Activated CD4-positive, alpha-beta T cell treated with anti-CD3 and anti-CD28 coated beads, Interleukin-2, amount 10 ng/mL, durations not matched to agents 24 days and 14 days (primary cell): ENCODE results near the gene FCGR3B. TPM values are rescaled to one million over a fixed set of nuclear protein-coding genes. Genes with fewer than 3 reads are reported as not detected.
"Not testable (repeated sequence)": the region's sequence is repeated elsewhere in the genome, so short reads cannot be mapped to it uniquely, and the experiment has no call there.

Source experiments
- DNase-seq: peaks from one replicate; pipeline ENCODE4 v3.0.0; 2022
- H3K27ac Mint-ChIP-seq: one replicate; pipeline ENCODE4 v1.8.0; 2022; ENCODE audit warnings: mild to moderate bottlenecking, mixed read lengths
- H3K27me3 Mint-ChIP-seq: one replicate; pipeline ENCODE4 v1.8.0; 2022; ENCODE audit warnings: mixed read lengths
- H3K36me3 Mint-ChIP-seq: one replicate; pipeline ENCODE4 v1.8.0; 2022; ENCODE audit warnings: low read depth, mild to moderate bottlenecking, mixed read lengths
- H3K4me1 Mint-ChIP-seq: one replicate; pipeline ENCODE4 v1.8.0; 2021; ENCODE audit warnings: mixed read lengths
- H3K4me3 Mint-ChIP-seq: one replicate; pipeline ENCODE4 v1.8.0; 2022; ENCODE audit warnings: mild to moderate bottlenecking, moderate library complexity, mixed read lengths
- H3K9me3 Mint-ChIP-seq: one replicate; pipeline ENCODE4 v1.8.0; 2021; ENCODE audit warnings: mixed read lengths
- intact Hi-C: fragments of 100-400 bp; cut with micrococcal nuclease; formaldehyde crosslinking; loops from one replicate; pipeline ENCODE4 v1.15.1; 2023
- total RNA-seq: library from RNA; stranded (reverse); gene quantifications from 2 replicates; pipeline ENCODE4 v1.2.3, GENCODE V29; 2022

FCGR3B gene
- total RNA-seq, 1 donor from 2014 or later = not detected

GRCh38 chr1:161653971-161654370 is 23.0 kb upstream of the FCGR3B start:
- H3K9me3 Mint-ChIP-seq, intact Hi-C loops: not testable (repeated sequence)

GRCh38 chr1:161653541-161653940 is 22.6 kb upstream of the FCGR3B start:
- H3K36me3 Mint-ChIP-seq, H3K27ac Mint-ChIP-seq, H3K4me1 Mint-ChIP-seq, H3K4me3 Mint-ChIP-seq, H3K9me3 Mint-ChIP-seq, intact Hi-C loops, DNase-seq: not testable (repeated sequence)
- peaks cover 14% of the 10 kb centered on the region for H3K27me3 Mint-ChIP-seq

More at GRCh38 chr1:161653971-161654370, 23.0 kb upstream of the FCGR3B start:
- DNase-seq, H3K36me3 Mint-ChIP-seq, H3K4me3 Mint-ChIP-seq, H3K27ac Mint-ChIP-seq, H3K4me1 Mint-ChIP-seq: not testable (repeated sequence)
- H3K27me3 Mint-ChIP-seq = peaks cover 12% of the 10 kb centered on the region

- not testable (repeated sequence) for H3K9me3 Mint-ChIP-seq, H3K27ac Mint-ChIP-seq, H3K36me3 Mint-ChIP-seq, H3K4me3 Mint-ChIP-seq, H3K4me1 Mint-ChIP-seq
- intact Hi-C loops = loop anchor here (5.0 kb wide), 1 partner anchor 95 kb away; no protein-coding TSS in a partner anchor
- DNase-seq = peak; percentile 55
- H3K27me3 Mint-ChIP-seq = peaks cover 36% of the 10 kb centered on the region
These were observed 16.8 kb upstream of the FCGR3B start for GRCh38 chr1:161647507-161648360.

- H3K27ac Mint-ChIP-seq, H3K36me3 Mint-ChIP-seq, DNase-seq, H3K4me3 Mint-ChIP-seq, H3K9me3 Mint-ChIP-seq: not testable (repeated sequence)
- Mint-ChIP-seq H3K4me1 (peaks cover 11% of the 10 kb centered on the region), H3K27me3 (peaks cover 34% of the 10 kb centered on the region)
- intact Hi-C loops = loop anchor here (5.0 kb wide), 1 partner anchor 97 kb away; no protein-coding TSS in a partner anchor
These were observed 13.9 kb upstream of the FCGR3B start for GRCh38 chr1:161644855-161645254.

- Mint-ChIP-seq H3K4me1 (peaks cover 11% of the 10 kb centered on the region), H3K27me3 (peaks cover 27% of the 10 kb centered on the region)
- H3K4me3 Mint-ChIP-seq, H3K36me3 Mint-ChIP-seq, DNase-seq, intact Hi-C loops, H3K27ac Mint-ChIP-seq, H3K9me3 Mint-ChIP-seq: not testable (repeated sequence)
These were observed 12.7 kb upstream of the FCGR3B start for GRCh38 chr1:161643481-161644208.

- intact Hi-C loops, H3K4me1 Mint-ChIP-seq, H3K27ac Mint-ChIP-seq, DNase-seq, H3K4me3 Mint-ChIP-seq, H3K9me3 Mint-ChIP-seq, H3K36me3 Mint-ChIP-seq: not testable (repeated sequence)
- peaks cover 23% of the 10 kb centered on the region for H3K27me3 Mint-ChIP-seq
These were observed 11.7 kb upstream of the FCGR3B start for GRCh38 chr1:161642697-161643096.

GRCh38 chr1:161639203-161639602 is 8.2 kb upstream of the FCGR3B start:
- intact Hi-C loops, H3K4me3 Mint-ChIP-seq, DNase-seq, H3K36me3 Mint-ChIP-seq, H3K9me3 Mint-ChIP-seq, H3K27ac Mint-ChIP-seq, H3K27me3 Mint-ChIP-seq: not testable (repeated sequence)
- peaks cover 11% of the 10 kb centered on the region for H3K4me1 Mint-ChIP-seq

GRCh38 chr1:161638251-161638993 is 7.4 kb upstream of the FCGR3B start:
- not testable (repeated sequence) for H3K36me3 Mint-ChIP-seq

GRCh38 chr1:161636976-161637375 is 6.0 kb upstream of the FCGR3B start:
- H3K36me3 Mint-ChIP-seq, H3K27me3 Mint-ChIP-seq, intact Hi-C loops, H3K9me3 Mint-ChIP-seq, DNase-seq, H3K4me3 Mint-ChIP-seq, H3K4me1 Mint-ChIP-seq: not testable (repeated sequence)
- peak overlapping the region; percentile 52 for H3K27ac Mint-ChIP-seq

More at GRCh38 chr1:161638251-161638993, 7.4 kb upstream of the FCGR3B start:
- H3K27ac Mint-ChIP-seq, H3K9me3 Mint-ChIP-seq, H3K4me3 Mint-ChIP-seq, DNase-seq, H3K27me3 Mint-ChIP-seq, intact Hi-C loops: not testable (repeated sequence)
- peaks cover 11% of the 10 kb centered on the region for H3K4me1 Mint-ChIP-seq

GRCh38 chr1:161636189-161636782 is 5.3 kb upstream of the FCGR3B start:
- H3K4me1 Mint-ChIP-seq, H3K36me3 Mint-ChIP-seq, H3K9me3 Mint-ChIP-seq, intact Hi-C loops, H3K4me3 Mint-ChIP-seq, DNase-seq, H3K27me3 Mint-ChIP-seq: not testable (repeated sequence)
- H3K27ac Mint-ChIP-seq = peak overlapping the region; percentile 82

- H3K4me3 Mint-ChIP-seq, H3K4me1 Mint-ChIP-seq, H3K27ac Mint-ChIP-seq, DNase-seq, H3K36me3 Mint-ChIP-seq, H3K27me3 Mint-ChIP-seq, intact Hi-C loops, H3K9me3 Mint-ChIP-seq: not testable (repeated sequence)
These were observed 4.0 kb upstream of the FCGR3B start for GRCh38 chr1:161634993-161635392.

- H3K36me3 Mint-ChIP-seq, H3K27ac Mint-ChIP-seq, H3K4me3 Mint-ChIP-seq, H3K9me3 Mint-ChIP-seq, DNase-seq, intact Hi-C loops, H3K27me3 Mint-ChIP-seq, H3K4me1 Mint-ChIP-seq: not testable (repeated sequence)
These were observed 741 bp downstream of the FCGR3B start for GRCh38 chr1:161630128-161630742.

GRCh38 chr1:161626445-161627146 is 4.4 kb downstream of the FCGR3B start:
- H3K4me1 Mint-ChIP-seq = peaks cover 26% of the 10 kb centered on the region
- intact Hi-C loops, H3K36me3 Mint-ChIP-seq, DNase-seq, H3K27me3 Mint-ChIP-seq, H3K4me3 Mint-ChIP-seq, H3K9me3 Mint-ChIP-seq, H3K27ac Mint-ChIP-seq: not testable (repeated sequence)
